Stimulated activated CD8-positive, alpha-beta memory T cell treated with anti-CD3 and anti-CD28 coated beads, Interleukin-4, amount 100 ng/mL, for 1 hour (primary cell): ENCODE results near the gene UGDH.
"Not testable (repeated sequence)": the region's sequence is repeated elsewhere in the genome, so short reads cannot be mapped to it uniquely, and the experiment has no call there.

Source experiments
- DNase-seq, 2 donors: peaks; one replicate each; pipeline ENCODE4 v3.0.0-alpha.2; 2020; ENCODE audit warnings: low read depth in 2 of 2, low spot score in 1 of 2

The UGDH gene

GRCh38 chr4:39529534-39529933 lies 2.3 kb upstream of the UGDH start:
- no peak for DNase-seq

GRCh38 chr4:39528061-39528465 lies 824 bp upstream of the UGDH start:
- no peak for DNase-seq

GRCh38 chr4:39526765-39527295 lies 409 bp downstream of the UGDH start:
- no peak for DNase-seq

- DNase-seq, result no peak
These were observed 1.2 kb downstream of the UGDH start for GRCh38 chr4:39525822-39526690.

- no peak for DNase-seq
These were observed 2.9 kb downstream of the UGDH start for GRCh38 chr4:39524161-39524957.

GRCh38 chr4:39522068-39522467 lies 5.2 kb downstream of the UGDH start:
- no peak for DNase-seq

GRCh38 chr4:39521253-39521919 lies 5.9 kb downstream of the UGDH start:
- DNase-seq, result no peak

- no peak for DNase-seq
These were observed 8.8 kb downstream of the UGDH start for GRCh38 chr4:39518484-39518883.

- DNase-seq, result no peak
These were observed 10.8 kb downstream of the UGDH start for GRCh38 chr4:39516407-39516966.

- DNase-seq, result not testable (repeated sequence)
These were observed 11.4 kb downstream of the UGDH start for GRCh38 chr4:39515669-39516401.

- DNase-seq, result no peak
These were observed 12.3 kb downstream of the UGDH start for GRCh38 chr4:39514888-39515401.

- not testable (repeated sequence) for DNase-seq
These were observed 13.0 kb downstream of the UGDH start for GRCh38 chr4:39514266-39514665.

GRCh38 chr4:39510348-39510929 lies 16.8 kb downstream of the UGDH start:
- no peak for DNase-seq

GRCh38 chr4:39505581-39505980 lies 21.7 kb downstream of the UGDH start:
- no peak for DNase-seq

GRCh38 chr4:39504538-39504937 lies 22.7 kb downstream of the UGDH start:
- no peak for DNase-seq

GRCh38 chr4:39502664-39503035 lies 24.6 kb downstream of the UGDH start:
- DNase-seq, result not testable (repeated sequence)

GRCh38 chr4:39502019-39502663 lies 25.1 kb downstream of the UGDH start:
- no peak for DNase-seq

GRCh38 chr4:39498727-39499020 lies 28.6 kb downstream of the UGDH start:
- no peak for DNase-seq

- DNase-seq, result no peak
These were observed 29.1 kb downstream of the UGDH start for GRCh38 chr4:39497909-39498726.
